Spleen (tissue), 11 donors: ENCODE results near the gene PCTP. TPM values are rescaled to one million over a fixed set of nuclear protein-coding genes. Genes with fewer than 3 reads are reported as not detected.
A peak's percentile ranks its signal among the peaks of the same experiment; 100 is the strongest.

Source experiments
- DNase-seq: peaks from one replicate; pipeline ENCODE4 v3.0.0-alpha.2; 2020
- H3K27ac ChIP-seq, 8 donors: fragments of 200-600 bp; sonication (generic) in 7 of 8; 1 replicate in 4 of 8; 2 replicates in 4 of 8; pipeline versions ENCODE4 v1.5.0 to v1.8.0; 2016 to 2021; ENCODE audit warnings: inconsistent platforms in 4 of 8, mild to moderate bottlenecking in 4 of 8, moderate library complexity in 1 of 8
- H3K27me3 ChIP-seq, 7 donors: fragments of 200-600 bp; sonication (generic) in 6 of 7; replicated peaks in 1 of 7; 1 replicate in 4 of 7; 2 replicates in 3 of 7; pipeline versions ENCODE4 v1.5.0 to v1.8.0; 2016 to 2021; ENCODE audit warnings: inconsistent platforms in 3 of 7, mild to moderate bottlenecking in 1 of 7
- H3K36me3 ChIP-seq, 6 donors: fragments of 200-600 bp; sonication (generic) in 5 of 6; 1 replicate in 4 of 6; 2 replicates in 2 of 6; pipeline versions ENCODE4 v1.5.0 to v1.8.0; 2016 to 2021; ENCODE audit warnings: inconsistent platforms in 2 of 6
- H3K4me1 ChIP-seq, 6 donors: fragments of 200-600 bp; sonication (generic) in 5 of 6; 1 replicate in 3 of 6; 2 replicates in 3 of 6; pipeline versions ENCODE4 v1.5.0 to v1.8.0; 2016 to 2021; ENCODE audit warnings: inconsistent platforms in 3 of 6
- H3K4me3 ChIP-seq, 8 donors: fragments of 200-600 bp; sonication (generic) in 7 of 8; 1 replicate in 4 of 8; 2 replicates in 4 of 8; pipeline versions ENCODE4 v1.5.0 to v1.8.0; 2016 to 2021; ENCODE audit warnings: inconsistent platforms in 4 of 8, mild to moderate bottlenecking in 4 of 8, moderate library complexity in 2 of 8
- H3K9me3 ChIP-seq, 8 donors: fragments of 200-600 bp; sonication (generic) in 7 of 8; 1 replicate in 4 of 8; 2 replicates in 4 of 8; pipeline versions ENCODE4 v1.5.0 to v1.8.0; 2016 to 2021; ENCODE audit warnings: inconsistent platforms in 4 of 8
- POLR2A ChIP-seq, 3 donors: fragments of 450-650 bp; IDR thresholded peaks; one replicate each; pipeline ENCODE4 v1.5.1; 2017; ENCODE audit warnings: antibody characterized with exemption in 3 of 3, mild to moderate bottlenecking in 1 of 3
- POLR2AphosphoS5 ChIP-seq, 3 donors: sonication (generic); formaldehyde crosslinking; IDR thresholded peaks; one replicate each; pipeline ENCODE4 v1.5.1; 2017; ENCODE audit warnings: antibody characterized with exemption in 3 of 3
- WGBS, 5 donors: extraction: QIAGEN DNeasy Blood & Tissue Kit in 3 of 5; methylation state at CpG; one replicate each; pipeline versions ENCODE4 v1.1.5 to v1.1.7; 2013 to 2018; 5-methylcytosine and 5-hydroxymethylcytosine counted together
- intact Hi-C: fragments of 100-400 bp; cut with DNase I; formaldehyde crosslinking; loops from one replicate; pipeline ENCODE4 v1.15.0; 2023; ENCODE audit warnings: low total_unique reads
- polyA plus RNA-seq, 3 donors: library from polyadenylated mRNA; stranded (reverse); fragments of 200-250 nt; gene quantifications; one replicate each; pipeline ENCODE4 v1.2.1, GENCODE V29; 2013
- total RNA-seq, 7 donors: library from RNA; depleted of rRNA in 3 of 7; stranded (reverse); fragments of >200 nt in 3 of 7; fragmentation: NEBNext Ultra II Directional in 4 of 7; extraction: Animal tissue kit (Norgen Biotek cat#: 25700) in 4 of 7; gene quantifications; one replicate each; pipeline versions ENCODE4 v1.1.0 to v1.2.1, GENCODE V29; 2016 to 2021
- TF ChIP-seq, protein P1 (sequence below), 11 experiments: fragments of 200-600 bp in 7 of 11; fragments of 450-650 bp in 4 of 11; sonication (generic) in 4 of 11; IDR thresholded peaks in 8 of 11; conservative IDR thresholded peaks in 3 of 11; 1 replicate in 7 of 11; 2 replicates in 4 of 11; pipeline versions ENCODE4 v1.4.0 to v1.8.0; 2016 to 2021; ENCODE audit warnings: antibody characterized with exemption in 11 of 11, inconsistent platforms in 4 of 11, mild to moderate bottlenecking in 1 of 11
- donor health status: healthy with polysubstance abuse.
- donor health status: DM: no; HTN: no; CAD: no; lungs with moderate emphysema.
- donor health status: DM: no; HTN: no; CAD: no.
- donor health status: Bipolar disorder and iron deficiency.
- donor health status: healthy.
- donor health status: DM: no; HTN: no; CAD: no.
- donor health status: DM: yes; HTN: yes; CAD: no.

PCTP gene
- total and polyA plus RNA-seq, 10 donors: 9.3 to 23.5 (median 18.5) TPM

DNA sequence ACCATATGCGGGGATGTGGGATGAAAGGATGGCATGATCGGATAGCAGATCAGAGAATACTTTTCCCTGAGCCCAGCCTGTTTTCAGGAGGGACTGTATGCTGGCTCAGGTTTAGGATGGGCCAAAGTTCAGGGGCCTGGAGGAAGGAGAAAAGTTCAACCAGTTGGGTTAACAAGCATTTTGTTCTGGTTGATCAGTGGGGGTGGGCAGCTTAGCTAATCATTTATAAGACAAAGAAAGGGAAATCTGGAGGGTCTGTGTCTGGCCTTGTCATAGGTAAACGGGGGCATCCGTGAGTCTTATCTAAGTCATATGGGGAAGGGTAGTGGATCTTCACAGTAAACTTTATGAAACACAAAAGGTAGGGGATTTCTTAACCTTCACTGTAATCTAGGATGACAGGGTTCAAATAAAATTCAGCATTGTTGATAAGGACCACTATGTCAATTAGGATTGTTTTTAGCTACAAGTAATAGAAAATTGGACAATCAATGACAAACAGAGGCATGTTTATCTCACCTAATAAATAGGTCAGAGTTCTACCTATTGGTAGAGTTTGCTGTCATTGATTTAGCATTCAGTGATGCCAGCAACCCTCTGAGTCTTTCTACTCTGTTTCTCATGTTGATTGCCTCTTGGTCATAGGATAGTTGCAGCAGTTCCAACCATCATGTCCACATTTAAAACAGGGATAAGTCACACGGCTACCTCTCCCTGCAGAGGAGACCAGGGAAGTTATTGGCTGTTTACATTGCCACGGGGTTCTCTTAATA lies 11.4 kb downstream of the PCTP start:
- Histone ChIP-seq H3K36me3 (no peaks in the 10 kb centered on the region), H3K27me3 (no peaks in the 10 kb centered on the region), H3K27ac (no peak overlapping the region), H3K9me3 (no peaks in the 10 kb centered on the region), H3K4me1 (peaks cover 0 to 27% (median 7%) of the 10 kb centered on the region in 6 donors), H3K4me3 (no peak overlapping the region)
- no peak for DNase-seq
- intact Hi-C loops: no loop called here
- WGBS, 5 donors: 87 to 96% (median 93%) methylated on average over 6 of the region's 6 CpGs
- TF ChIP-seq, protein P1, sequence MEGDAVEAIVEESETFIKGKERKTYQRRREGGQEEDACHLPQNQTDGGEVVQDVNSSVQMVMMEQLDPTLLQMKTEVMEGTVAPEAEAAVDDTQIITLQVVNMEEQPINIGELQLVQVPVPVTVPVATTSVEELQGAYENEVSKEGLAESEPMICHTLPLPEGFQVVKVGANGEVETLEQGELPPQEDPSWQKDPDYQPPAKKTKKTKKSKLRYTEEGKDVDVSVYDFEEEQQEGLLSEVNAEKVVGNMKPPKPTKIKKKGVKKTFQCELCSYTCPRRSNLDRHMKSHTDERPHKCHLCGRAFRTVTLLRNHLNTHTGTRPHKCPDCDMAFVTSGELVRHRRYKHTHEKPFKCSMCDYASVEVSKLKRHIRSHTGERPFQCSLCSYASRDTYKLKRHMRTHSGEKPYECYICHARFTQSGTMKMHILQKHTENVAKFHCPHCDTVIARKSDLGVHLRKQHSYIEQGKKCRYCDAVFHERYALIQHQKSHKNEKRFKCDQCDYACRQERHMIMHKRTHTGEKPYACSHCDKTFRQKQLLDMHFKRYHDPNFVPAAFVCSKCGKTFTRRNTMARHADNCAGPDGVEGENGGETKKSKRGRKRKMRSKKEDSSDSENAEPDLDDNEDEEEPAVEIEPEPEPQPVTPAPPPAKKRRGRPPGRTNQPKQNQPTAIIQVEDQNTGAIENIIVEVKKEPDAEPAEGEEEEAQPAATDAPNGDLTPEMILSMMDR (IDR thresholded peaks at IDR 0.05 in 8 of 11, conservative IDR thresholded peaks at IDR 0.05 in 3 of 11): no peak
- TF ChIP-seq POLR2A (IDR thresholded peaks at IDR 0.05) (no peak), POLR2AphosphoS5 (IDR thresholded peaks at IDR 0.05) (no peak)

DNA sequence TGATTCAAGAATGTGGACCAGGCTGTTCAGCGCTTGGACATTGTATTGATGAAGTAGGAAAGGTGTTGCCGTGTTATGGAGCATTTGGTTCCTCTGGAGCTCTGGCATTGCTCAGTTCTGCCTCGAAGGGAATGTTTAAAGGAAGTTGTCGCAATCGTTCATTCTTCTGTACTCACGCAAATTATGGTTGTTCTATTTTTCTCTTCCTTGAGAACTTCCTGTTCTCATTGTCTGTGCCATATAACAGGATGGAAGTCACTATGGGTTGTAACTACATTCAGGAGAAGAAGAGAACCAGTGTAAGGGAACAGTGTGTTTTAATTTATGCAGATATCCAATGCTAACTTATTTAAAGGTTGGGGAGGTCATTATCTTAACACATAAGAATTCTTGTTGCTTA lies 13.0 kb downstream of the PCTP start:
- peak overlapping the region in 6 of 8 donors; percentile 11 to 70 (median 36) for H3K27ac ChIP-seq
- TF ChIP-seq POLR2A (IDR thresholded peaks at IDR 0.05) (no peak), POLR2AphosphoS5 (IDR thresholded peaks at IDR 0.05) (no peak)
- TF ChIP-seq, protein P1 (IDR thresholded peaks at IDR 0.05 in 8 of 11, conservative IDR thresholded peaks at IDR 0.05 in 3 of 11): no peak
- peaks cover 0 to 15% (median 6%) of the 10 kb centered on the region in 6 donors for H3K36me3 ChIP-seq
- intact Hi-C loops: no loop called here
- H3K27me3 ChIP-seq: no peaks in the 10 kb centered on the region
- DNase-seq: no peak
- WGBS, 5 donors: 33 to 45% (median 42%) methylated on average over 6 of the region's 6 CpGs
- H3K9me3 ChIP-seq: no peaks in the 10 kb centered on the region
- H3K4me1 ChIP-seq: peaks cover 0 to 27% (median 7%) of the 10 kb centered on the region in 6 donors
- H3K4me3 ChIP-seq: no peak overlapping the region

DNA sequence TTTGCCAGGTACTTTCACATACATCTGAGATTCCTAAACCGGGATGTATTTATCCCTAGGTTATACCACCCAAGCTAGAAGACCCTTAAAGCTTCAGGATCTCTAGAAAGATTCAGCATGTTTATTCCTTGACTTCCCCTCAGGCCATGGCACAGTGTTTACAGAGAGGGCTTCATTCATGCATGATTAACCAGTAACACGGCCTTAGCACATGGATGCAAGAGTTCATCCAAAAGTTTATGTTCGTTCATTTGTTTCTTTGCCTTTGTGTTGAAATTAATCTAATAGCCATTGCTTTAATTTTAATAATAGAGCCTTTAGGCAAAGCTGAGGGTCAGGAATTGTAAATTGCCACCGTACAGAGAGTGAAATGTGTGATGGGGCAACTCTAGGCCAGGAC lies 13.8 kb downstream of the PCTP start:
- Histone ChIP-seq H3K27me3 (no peaks in the 10 kb centered on the region), H3K4me3 (no peak overlapping the region), H3K36me3 (peaks cover 0 to 23% (median 7%) of the 10 kb centered on the region in 6 donors), H3K4me1 (peaks cover 0 to 32% (median 7%) of the 10 kb centered on the region in 6 donors), H3K27ac (peak overlapping the region in 5 of 8 donors; percentile 11 to 70 (median 33)), H3K9me3 (no peaks in the 10 kb centered on the region)
- no peak for DNase-seq
- WGBS, 5 donors: 89 to 96% (median 95%) methylated on average over 4 of the region's 4 CpGs
- TF ChIP-seq POLR2A (IDR thresholded peaks at IDR 0.05) (no peak), POLR2AphosphoS5 (IDR thresholded peaks at IDR 0.05) (no peak)
- TF ChIP-seq, protein P1 (IDR thresholded peaks at IDR 0.05 in 8 of 11, conservative IDR thresholded peaks at IDR 0.05 in 3 of 11): no peak
- intact Hi-C loops: no loop called here

DNA sequence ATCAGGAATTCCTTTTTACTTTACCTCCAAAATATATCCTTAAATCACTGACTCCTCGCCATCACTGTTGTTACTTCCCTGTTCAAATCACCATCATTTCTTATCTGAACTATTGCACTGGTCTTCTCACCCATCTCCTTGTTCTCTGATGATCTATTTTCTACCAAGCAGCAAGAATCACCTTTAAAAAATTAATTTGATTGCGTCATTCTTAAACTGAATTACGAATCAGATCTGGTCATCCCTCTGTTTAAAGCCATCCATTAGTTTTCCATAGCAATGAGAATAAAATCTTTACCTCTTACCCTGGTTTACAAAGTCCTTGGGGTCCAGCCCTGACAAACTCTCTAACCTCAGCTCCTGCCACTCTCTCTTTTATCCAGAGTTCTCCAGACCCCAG lies 14.6 kb downstream of the PCTP start:
- 95 to 98% (median 96%) methylated on average over 3 of the region's 3 CpGs for WGBS, 5 donors
- DNase-seq: no peak
- H3K27ac ChIP-seq: no peak overlapping the region
- no peaks in the 10 kb centered on the region for H3K9me3 ChIP-seq
- intact Hi-C loops: no loop called here
- H3K27me3 ChIP-seq: no peaks in the 10 kb centered on the region
- peaks cover 0 to 37% (median 6%) of the 10 kb centered on the region in 6 donors for H3K4me1 ChIP-seq
- H3K4me3 ChIP-seq: no peak overlapping the region
- TF ChIP-seq POLR2AphosphoS5 (IDR thresholded peaks at IDR 0.05) (no peak), POLR2A (IDR thresholded peaks at IDR 0.05) (no peak)
- TF ChIP-seq, protein P1 (IDR thresholded peaks at IDR 0.05 in 8 of 11, conservative IDR thresholded peaks at IDR 0.05 in 3 of 11): no peak
- peaks cover 0 to 28% (median 7%) of the 10 kb centered on the region in 6 donors for H3K36me3 ChIP-seq
